Loucy (cell line): ENCODE results near the gene TTLL9.

Experiments
- H2AFZ ChIP-seq: fragments of 200-600 bp; sonication (generic); 2 replicates; pipeline ENCODE4 v1.6.0; 2016; ENCODE audit warnings: antibody characterized with exemption, mild to moderate bottlenecking, low read length, moderate library complexity
- H3F3A ChIP-seq: fragments of 200-600 bp; 2 replicates; pipeline ENCODE4 v1.6.0; 2016; ENCODE audit warnings: antibody characterized with exemption, low read depth, mild to moderate bottlenecking
- H3K27me3 ChIP-seq: fragments of 200-600 bp; sonication (generic); 2 replicates; pipeline ENCODE4 v1.6.1; 2014; ENCODE audit warnings: low read length, mild to moderate bottlenecking; ENCODE audit not compliant: insufficient read depth, poor library complexity, severe bottlenecking
- H3K36me3 ChIP-seq: fragments of 200-600 bp; sonication (generic); 2 replicates; pipeline ENCODE4 v1.6.1; 2016; ENCODE audit warnings: low read length; ENCODE audit not compliant: insufficient read depth
- H3K4me1 ChIP-seq: fragments of 200-600 bp; sonication (generic); 2 replicates; pipeline ENCODE4 v1.5.1; 2014; ENCODE audit warnings: low read length, mild to moderate bottlenecking; ENCODE audit not compliant: insufficient read depth, poor library complexity, severe bottlenecking
- H3K4me2 ChIP-seq: fragments of 200-600 bp; sonication (generic); 2 replicates; pipeline ENCODE4 v1.6.0; 2014; ENCODE audit warnings: antibody characterized with exemption, low read length, low read depth, mild to moderate bottlenecking; ENCODE audit not compliant: poor library complexity, severe bottlenecking
- H3K4me3 ChIP-seq: fragments of 200-600 bp; sonication (generic); 2 replicates; pipeline ENCODE4 v1.5.1; 2014; ENCODE audit warnings: low read length, mild to moderate bottlenecking, mixed read lengths; ENCODE audit not compliant: poor library complexity, severe bottlenecking
- H3K79me2 ChIP-seq: fragments of 200-600 bp; sonication (generic); 2 replicates; pipeline ENCODE4 v1.6.1; 2014; ENCODE audit warnings: low read length; ENCODE audit not compliant: insufficient read depth
- H3K9ac ChIP-seq: fragments of 200-600 bp; sonication (generic); 2 replicates; pipeline ENCODE4 v1.6.0; 2014; ENCODE audit warnings: mild to moderate bottlenecking, low read depth, low read length, moderate library complexity; ENCODE audit not compliant: poor library complexity, severe bottlenecking
- H3K9me2 ChIP-seq: fragments of 200-600 bp; sonication (generic); replicated peaks from 2 replicates; pipeline ENCODE4 v1.6.1; 2016; ENCODE audit warnings: low read depth, low read length, mixed read lengths
- H3K9me3 ChIP-seq: fragments of 200-600 bp; sonication (generic); 2 replicates; pipeline ENCODE4 v1.6.1; 2014; ENCODE audit warnings: mild to moderate bottlenecking, antibody characterized with exemption, low read length, low read depth; ENCODE audit not compliant: insufficient read depth
- H4K20me1 ChIP-seq: fragments of 200-600 bp; sonication (generic); 2 replicates; pipeline ENCODE4 v1.6.0; 2014; ENCODE audit warnings: antibody characterized with exemption, low read length, mild to moderate bottlenecking; ENCODE audit not compliant: insufficient read depth, poor library complexity, severe bottlenecking
- CTCF ChIP-seq: fragments of 200-600 bp; sonication (generic); conservative IDR thresholded peaks from 2 replicates; pipeline ENCODE4 v1.5.1; 2014; ENCODE audit warnings: mild to moderate bottlenecking, antibody characterized with exemption, low read length
- EZH2phosphoT487 ChIP-seq: fragments of 200-600 bp; IDR thresholded peaks from 2 replicates; pipeline ENCODE4 v1.6.1; 2018; ENCODE audit warnings: antibody characterized with exemption, mild to moderate bottlenecking, moderate library complexity, borderline replicate concordance

Gene TTLL9

DNA sequence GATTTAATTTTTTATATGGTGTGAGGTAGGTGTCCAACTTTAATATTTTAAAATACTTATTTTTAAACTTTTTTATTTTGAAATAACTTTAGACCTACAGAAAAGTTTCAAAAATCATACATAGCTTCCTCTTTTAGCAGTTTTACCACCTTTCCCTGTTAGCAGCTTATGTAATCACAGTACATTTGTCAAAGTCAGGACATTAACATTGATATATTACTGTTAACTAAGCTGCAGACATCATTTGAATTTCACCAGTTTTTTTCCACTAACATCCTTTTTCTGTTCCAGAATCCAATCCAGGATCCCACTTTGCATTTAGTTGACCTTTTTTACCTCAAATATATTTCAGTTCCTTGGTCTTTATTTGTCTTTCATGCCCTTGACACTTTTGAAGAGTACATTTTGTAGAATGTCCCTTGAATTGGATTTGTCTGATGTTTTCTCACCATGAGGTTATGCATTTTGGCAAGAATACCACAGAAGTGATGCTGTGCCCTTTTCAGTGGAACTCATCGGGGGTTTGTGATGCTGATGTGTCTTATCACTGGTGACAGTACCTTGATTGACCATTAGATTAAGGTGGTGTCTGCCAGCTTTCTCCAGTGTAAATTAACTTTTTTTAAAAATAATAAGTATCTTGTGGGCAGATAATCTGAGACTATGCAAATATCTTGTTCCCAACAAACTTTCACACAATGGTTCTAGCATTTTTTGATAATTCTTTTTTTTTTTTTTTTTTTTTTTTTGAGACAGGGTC lies 33.4 kb downstream of the TTLL9 start:
- Histone ChIP-seq H3K4me2 (no peak overlapping the region), H3K4me3 (no peak overlapping the region), H3K9me3 (no peaks in the 10 kb centered on the region), H3K27me3 (no peaks in the 10 kb centered on the region), H3K9ac (no peak overlapping the region), H3K9me2 (no peaks in the 10 kb centered on the region), H3K36me3 (no peaks in the 10 kb centered on the region), H3F3A (no peaks in the 10 kb centered on the region), H3K4me1 (no peaks in the 10 kb centered on the region), H3K79me2 (no peaks in the 10 kb centered on the region), H4K20me1 (no peaks in the 10 kb centered on the region), H2AFZ (no peak overlapping the region)
- no peak for TF ChIP-seq CTCF
- no peak for TF ChIP-seq EZH2phosphoT487

- Histone ChIP-seq H3F3A (no peaks in the 10 kb centered on the region), H3K9me3 (no peaks in the 10 kb centered on the region), H3K4me2 (no peak overlapping the region), H3K36me3 (no peaks in the 10 kb centered on the region), H3K79me2 (no peaks in the 10 kb centered on the region), H2AFZ (no peak overlapping the region), H4K20me1 (no peaks in the 10 kb centered on the region), H3K4me1 (no peaks in the 10 kb centered on the region), H3K4me3 (no peak overlapping the region), H3K9me2 (no peaks in the 10 kb centered on the region), H3K27me3 (no peaks in the 10 kb centered on the region), H3K9ac (no peak overlapping the region)
- no peak for TF ChIP-seq CTCF
- no peak for TF ChIP-seq EZH2phosphoT487
Observed at GRCh38 chr20:31906001-31906400, 35.6 kb downstream of the TTLL9 start.

- Histone ChIP-seq H3K9me3 (no peaks in the 10 kb centered on the region), H3K9me2 (no peaks in the 10 kb centered on the region), H3K27me3 (no peaks in the 10 kb centered on the region), H4K20me1 (no peaks in the 10 kb centered on the region), H3K4me3 (no peak overlapping the region), H3K4me2 (no peak overlapping the region), H3K79me2 (no peaks in the 10 kb centered on the region), H3K4me1 (no peaks in the 10 kb centered on the region), H3K36me3 (no peaks in the 10 kb centered on the region), H3K9ac (no peak overlapping the region), H2AFZ (no peak overlapping the region), H3F3A (no peaks in the 10 kb centered on the region)
- TF ChIP-seq CTCF (no peak), EZH2phosphoT487 (no peak)
Observed at GRCh38 chr20:31907046-31907445, 36.6 kb downstream of the TTLL9 start.
